Cardiac ventricle fibroblast (primary cell): ENCODE data around the gene XAGE3. TPM values are rescaled to one million over a fixed set of nuclear protein-coding genes. Genes with fewer than 3 reads are reported as not detected.

ENCODE experiments used
- total RNA-seq: library from RNA; depleted of rRNA; stranded (reverse); fragments of >200 nt; gene quantifications from 2 replicates; pipeline ENCODE4 v1.2.3, GENCODE V29; 2015

Gene XAGE3, protein sequence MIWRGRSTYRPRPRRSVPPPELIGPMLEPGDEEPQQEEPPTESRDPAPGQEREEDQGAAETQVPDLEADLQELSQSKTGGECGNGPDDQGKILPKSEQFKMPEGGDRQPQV
- not detected in 2 replicates for total RNA-seq

GRCh38 chrX:52867610-52868348 lies at the start of gene XAGE3:
TSS of gene XAGE3 (minus strand) at chrX:52868083. CDS start at chrX:52867133, 950 bp downstream.

GRCh38 chrX:52896855-52897709 lies 29.2 kb upstream of the XAGE3 start, which contains the start of gene FAM156B:
TSS of gene FAM156B (plus strand) at chrX:52897330. CDS start at chrX:52907226, 9,896 bp downstream.

Other genes starting within 250 kb of the XAGE3 start
- not detected in 2 replicates for gene SSX7, start 213.2 kb downstream of the XAGE3 start, total RNA-seq
- not detected in 2 replicates for gene SSX2, start 160.9 kb downstream of the XAGE3 start, total RNA-seq
- gene SSX2B, start 116.8 kb downstream of the XAGE3 start, total RNA-seq = not detected in 2 replicates
- not detected in 2 replicates for gene SPANXN5, start 70.7 kb downstream of the XAGE3 start, total RNA-seq
- not detected in 2 replicates for gene XAGE5, start 56.8 kb downstream of the XAGE3 start, total RNA-seq
- gene FAM156B, start 29.2 kb upstream of the XAGE3 start, total RNA-seq = 6.5 and 12.3 TPM in 2 replicates
- gene FAM156A, start 90.4 kb upstream of the XAGE3 start, total RNA-seq = 11.0 and 11.7 TPM in 2 replicates
- gene GPR173, start 180.7 kb upstream of the XAGE3 start, total RNA-seq = 1.7 and 2.6 TPM in 2 replicates
- gene TSPYL2, start 214.3 kb upstream of the XAGE3 start, total RNA-seq = 14.5 and 15.4 TPM in 2 replicates
- gene KANTR, start 226.1 kb upstream of the XAGE3 start, total RNA-seq = 4.8 and 6.9 TPM in 2 replicates